Right kidney (tissue), 1 donor: ENCODE data around the gene CYB5D1.

Source experiments
- DNase-seq: peaks from one replicate; pipeline ENCODE4 v3.0.0-alpha.2; 2016

Gene CYB5D1

DNA sequence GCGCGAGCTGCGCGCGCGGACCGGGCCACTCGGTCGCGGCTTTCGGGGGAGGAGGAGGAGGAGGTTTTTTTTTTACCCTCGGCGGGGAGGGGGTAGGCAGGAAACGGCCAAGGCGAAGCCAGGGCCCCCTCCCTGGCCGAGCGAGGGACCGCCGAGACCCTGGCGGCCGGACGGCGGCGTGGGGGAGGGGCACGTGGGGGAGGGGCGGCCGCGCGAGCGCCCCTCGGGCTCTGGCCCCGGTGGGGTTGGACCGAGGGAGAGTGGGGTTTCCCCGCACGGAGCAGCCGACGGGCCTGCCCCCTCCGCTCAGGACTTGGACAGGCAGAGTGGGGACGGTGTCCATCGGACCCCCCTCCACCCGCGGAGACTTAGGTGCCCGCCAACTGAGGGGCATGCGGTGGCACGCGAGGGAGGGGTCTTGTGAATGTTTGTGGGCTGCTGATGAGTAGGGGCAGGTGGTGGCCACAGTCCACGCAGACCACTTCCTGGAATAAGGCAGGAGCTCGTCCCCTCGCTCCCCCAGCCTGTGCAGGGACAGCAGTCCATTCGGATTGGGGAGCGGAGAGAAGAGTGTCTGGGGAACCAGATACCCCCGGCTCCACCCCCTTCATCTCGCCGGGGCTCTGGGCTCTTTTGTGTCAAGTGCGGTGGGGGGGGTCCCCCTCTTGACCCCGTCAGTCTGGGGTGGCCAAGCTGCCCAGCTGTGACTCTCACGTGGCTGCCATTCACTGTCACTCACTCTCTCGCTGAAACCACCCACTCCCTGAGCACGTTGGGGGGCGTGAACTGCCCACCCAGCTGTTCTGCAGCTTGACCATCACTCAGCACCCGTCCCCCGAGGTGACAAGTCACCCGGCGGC, 27.8 kb downstream of the CYB5D1 start:
- peak; percentile 88 for DNase-seq

DNA sequence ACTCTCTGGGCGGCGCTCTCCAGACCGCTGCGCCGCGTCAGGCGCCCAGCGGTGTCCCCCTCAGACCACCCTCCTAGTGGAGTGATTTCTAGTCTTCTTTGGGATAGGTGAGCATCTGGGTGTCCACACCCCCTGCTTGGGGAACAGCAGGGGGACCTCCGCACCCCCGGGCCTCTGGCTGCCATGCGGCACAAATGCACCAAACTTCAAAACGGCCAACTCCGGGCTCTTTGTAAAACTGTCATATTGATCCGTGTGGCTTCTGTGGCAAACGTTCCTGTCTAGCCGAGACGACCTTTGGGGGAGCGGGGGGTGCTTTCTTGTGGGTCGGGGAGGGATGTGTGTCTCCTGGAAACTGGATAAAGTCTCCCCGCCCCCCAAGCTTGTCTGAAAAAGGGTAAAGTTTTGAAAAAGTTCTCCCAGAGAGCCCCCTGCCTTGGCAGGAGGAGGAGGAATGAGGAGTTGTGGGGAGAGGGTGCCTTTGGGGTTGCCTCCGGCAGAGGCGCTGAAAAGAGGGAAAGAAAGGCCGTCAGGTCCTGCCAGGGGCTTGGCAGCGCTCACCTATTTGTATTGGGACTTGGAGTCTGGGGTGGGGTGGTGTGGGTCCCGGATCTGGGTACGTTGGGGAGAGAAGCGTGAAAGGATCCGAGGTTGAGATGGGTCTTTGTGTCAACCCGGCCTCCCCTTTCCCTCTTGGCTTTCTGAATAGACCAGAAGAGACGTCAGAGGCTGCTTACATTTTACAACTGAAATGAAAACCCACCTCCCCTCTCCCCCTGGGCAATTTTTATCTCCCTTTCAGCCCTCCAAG, 28.6 kb downstream of the CYB5D1 start:
- peak; percentile 73 for DNase-seq

DNA sequence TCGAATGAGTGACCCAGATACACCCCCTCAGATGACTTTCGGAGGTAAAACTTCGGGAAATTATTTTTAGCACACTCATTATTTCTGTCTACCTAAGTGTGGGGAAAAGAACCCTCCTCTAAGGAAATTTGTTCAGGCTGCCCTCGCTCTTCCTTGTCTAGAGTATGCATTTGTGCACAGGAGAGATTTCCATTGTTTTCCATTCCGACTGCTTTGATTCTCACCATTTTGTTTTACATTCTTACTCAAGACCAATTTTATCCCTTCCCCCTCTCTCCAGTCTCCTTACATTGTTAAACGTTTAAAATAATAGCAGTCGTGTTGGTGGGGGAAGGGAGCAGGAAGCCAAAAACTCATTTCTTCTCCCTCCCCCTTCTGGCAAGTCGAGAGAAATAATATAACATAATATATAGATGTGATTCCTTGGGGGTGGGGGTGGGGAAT, 29.3 kb downstream of the CYB5D1 start:
- DNase-seq, result no peak

DNA sequence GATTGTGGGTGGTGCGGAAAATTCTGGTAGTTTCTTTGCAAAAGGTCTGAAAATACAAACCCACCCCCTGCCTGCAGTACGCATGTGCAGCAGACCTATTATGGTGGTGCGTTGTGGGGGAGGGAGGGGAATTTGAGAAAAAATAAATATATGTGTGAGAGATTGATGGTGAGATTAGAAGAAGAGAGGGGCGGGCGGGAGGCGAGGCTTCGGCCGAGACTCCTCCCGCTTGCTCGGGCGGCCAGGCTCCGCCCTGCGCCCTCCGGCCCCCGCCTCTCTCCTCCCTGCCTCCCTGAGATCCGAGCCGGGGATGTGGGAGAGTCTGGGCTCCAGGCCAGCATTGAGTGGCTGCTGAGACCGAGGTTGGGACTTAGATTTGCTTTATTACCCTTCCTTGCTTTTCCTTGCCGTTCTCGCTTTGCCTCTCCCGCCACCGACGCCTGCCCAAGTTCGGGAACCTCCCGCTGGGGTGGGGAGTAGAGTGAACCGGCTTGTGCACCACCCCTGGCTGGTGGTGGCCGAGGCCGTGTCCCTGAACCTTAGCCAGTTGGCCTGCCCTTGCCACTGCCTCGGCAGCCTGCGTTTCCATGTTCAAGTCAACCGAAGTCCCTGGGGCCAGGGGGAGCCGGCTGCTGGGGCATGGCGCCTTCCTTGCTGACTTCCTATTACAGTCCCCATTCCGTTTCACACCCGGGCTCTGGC, 29.8 kb downstream of the CYB5D1 start:
- peak; percentile 93 for DNase-seq

DNA sequence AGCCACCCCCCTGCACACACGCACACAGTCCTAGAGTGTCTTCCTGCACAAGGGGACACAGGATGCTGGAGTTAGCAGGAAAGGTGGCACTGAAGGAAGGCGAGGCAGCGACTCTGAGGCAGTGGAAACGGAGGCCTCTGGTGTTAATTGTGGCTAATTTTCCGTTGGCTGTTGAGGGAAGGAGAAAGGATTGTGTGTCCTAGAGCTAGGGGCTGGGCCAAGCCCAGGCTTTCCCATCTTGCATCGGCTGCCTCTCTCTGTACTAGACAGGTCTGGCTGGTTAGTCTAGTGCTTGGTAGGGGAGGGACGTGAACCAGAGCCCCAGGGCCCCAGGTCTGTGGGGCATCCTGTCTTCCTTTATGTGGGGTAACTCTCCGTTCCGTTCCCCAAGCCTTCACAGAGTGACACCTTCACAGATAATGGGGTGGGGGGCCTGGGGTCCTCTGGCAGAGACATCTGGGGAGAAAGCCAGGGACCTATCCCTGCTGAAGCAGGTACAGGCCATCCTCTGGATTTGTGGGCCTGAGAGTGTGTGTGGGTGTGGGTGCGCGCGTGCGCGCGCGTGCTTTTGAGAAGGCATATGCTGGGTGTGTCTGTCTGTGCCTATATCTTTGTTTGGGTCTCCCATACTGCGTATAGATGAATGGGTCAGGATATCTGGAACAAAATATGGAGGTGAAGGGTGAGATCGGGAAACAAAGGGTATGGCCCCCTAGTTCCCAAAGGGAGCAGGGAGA, 30.5 kb downstream of the CYB5D1 start, which contains the start of gene CHD3:
Gene CHD3 (plus strand): TSS at position 606 of the 737 bp plus-strand sequence. CDS start 212 bp downstream, outside the sequence.
- no peak for DNase-seq

DNA sequence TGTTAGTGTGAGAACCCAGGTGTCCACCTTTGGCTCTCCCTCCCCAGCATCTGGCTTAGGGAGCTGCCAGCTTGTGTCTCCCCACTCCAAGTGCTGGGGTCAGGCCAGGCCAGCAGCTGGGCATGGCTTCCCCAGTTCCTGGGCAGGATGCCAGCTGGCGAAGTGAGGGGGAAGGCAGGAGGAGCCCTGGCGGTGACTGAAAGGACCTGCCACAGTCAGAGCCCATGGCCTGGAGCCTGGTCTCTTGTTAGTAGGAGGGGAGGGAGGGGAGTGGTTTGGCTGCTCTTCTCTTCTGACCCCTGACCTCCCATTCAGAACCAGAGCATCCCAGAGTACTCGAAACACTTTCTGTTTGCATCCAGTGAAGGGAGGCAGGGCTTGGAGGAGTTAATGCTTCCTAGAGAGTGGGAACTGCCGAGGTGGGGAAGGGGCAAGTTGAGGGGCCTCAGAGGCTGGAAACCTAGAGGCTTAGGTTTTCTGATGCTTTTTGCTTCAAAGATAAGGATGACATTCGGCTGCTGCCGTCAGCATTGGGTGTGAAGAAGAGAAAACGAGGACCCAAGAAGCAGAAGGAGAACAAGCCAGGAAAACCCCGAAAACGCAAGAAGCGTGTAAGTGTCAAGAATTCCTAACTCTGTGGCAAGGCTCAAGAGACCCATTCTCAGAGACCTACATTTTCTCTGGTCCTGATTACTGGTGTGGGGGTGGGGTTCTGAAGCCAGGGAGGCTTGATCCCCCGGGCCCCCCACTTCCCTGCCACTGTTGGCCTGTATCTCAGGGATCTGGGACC, 31.6 kb downstream of the CYB5D1 start:
- DNase-seq, result peak; percentile 63

DNA sequence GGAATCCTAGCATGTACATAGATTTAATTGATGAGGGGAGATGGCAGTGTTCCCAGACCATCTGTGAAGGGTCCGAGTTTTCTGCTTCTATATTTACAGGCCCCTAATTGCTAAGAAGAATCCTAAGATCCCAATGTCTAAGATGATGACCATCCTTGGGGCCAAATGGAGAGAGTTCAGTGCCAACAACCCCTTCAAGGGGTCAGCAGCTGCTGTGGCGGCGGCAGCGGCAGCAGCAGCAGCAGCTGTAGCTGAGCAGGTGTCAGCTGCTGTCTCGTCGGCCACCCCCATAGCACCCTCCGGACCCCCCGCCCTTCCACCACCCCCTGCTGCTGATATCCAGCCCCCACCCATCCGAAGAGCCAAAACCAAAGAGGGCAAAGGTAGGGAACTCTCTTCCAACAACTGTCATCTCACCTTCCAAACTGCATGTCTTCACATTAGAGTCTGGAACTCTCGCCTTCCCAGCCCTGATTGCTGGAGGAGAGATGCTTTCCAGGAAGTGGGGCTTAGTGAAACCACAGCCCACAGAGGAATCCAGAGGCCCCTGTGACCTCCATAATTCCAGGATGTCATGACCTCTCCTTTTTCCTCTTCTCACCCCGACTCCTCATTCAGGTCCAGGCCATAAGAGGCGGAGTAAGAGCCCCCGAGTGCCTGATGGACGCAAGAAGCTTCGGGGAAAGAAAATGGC, 35.5 kb downstream of the CYB5D1 start:
- no peak for DNase-seq

DNA sequence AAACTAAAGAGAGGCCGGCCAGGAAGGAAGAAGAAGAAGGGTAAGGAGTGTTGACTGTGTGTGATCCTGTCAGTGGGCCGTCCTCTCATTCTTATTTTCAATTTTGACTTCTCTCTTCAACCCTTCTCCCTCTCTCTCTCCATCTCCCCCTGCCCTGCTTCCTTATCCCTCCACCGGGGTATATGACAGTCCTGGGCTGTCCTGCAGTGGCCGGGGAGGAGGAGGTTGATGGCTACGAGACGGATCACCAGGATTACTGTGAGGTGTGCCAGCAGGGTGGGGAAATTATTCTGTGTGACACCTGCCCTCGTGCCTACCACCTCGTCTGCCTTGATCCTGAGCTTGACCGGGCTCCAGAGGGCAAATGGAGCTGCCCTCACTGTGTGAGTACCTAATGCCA, 36.4 kb downstream of the CYB5D1 start:
- DNase-seq, result no peak

DNA sequence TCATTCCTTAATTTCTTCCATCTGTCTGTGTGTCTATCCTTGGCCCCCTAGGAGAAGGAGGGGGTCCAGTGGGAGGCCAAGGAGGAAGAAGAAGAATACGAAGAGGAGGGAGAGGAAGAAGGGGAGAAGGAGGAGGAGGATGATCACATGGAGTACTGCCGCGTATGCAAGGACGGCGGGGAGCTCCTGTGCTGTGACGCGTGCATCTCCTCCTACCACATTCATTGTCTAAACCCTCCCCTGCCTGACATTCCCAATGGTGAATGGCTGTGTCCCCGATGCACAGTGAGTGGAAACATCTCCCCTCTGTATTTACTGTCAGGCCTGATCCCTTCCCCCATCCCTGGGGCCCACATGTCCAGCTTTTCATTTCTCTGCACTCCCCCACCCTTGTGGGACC, 37.1 kb downstream of the CYB5D1 start:
- DNase-seq, result no peak

DNA sequence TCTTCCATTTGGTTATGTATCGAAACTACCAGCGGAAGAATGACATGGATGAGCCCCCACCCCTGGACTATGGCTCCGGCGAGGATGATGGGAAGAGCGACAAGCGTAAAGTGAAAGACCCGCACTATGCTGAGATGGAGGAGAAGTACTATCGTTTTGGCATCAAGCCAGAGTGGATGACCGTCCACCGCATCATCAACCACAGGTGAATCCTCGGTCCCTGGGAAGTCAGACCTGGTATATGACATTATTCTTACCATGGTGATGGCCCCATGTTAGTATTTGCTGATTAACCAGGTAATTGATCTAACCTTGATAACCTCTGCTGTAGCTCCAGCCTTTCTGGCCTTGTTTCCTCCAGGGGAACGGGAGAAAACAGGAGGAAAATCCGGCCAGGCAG, 39.3 kb downstream of the CYB5D1 start:
- no peak for DNase-seq

DNA sequence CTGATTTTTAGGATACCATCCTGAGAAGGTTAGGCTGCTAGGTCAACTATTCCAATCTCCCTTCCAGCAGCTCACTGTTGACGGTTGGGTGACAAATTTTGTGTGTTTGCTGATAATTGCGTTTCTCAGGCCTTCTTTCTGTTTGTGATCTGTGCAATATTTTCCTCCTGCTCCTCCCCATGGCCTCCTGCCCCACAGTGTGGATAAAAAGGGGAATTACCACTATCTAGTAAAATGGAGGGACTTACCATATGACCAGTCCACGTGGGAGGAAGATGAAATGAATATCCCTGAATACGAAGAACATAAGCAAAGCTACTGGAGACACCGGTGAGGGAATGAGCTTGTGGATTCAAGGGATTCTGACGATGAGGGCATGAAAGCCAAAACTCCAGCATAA, 40.0 kb downstream of the CYB5D1 start:
- DNase-seq, result no peak

DNA sequence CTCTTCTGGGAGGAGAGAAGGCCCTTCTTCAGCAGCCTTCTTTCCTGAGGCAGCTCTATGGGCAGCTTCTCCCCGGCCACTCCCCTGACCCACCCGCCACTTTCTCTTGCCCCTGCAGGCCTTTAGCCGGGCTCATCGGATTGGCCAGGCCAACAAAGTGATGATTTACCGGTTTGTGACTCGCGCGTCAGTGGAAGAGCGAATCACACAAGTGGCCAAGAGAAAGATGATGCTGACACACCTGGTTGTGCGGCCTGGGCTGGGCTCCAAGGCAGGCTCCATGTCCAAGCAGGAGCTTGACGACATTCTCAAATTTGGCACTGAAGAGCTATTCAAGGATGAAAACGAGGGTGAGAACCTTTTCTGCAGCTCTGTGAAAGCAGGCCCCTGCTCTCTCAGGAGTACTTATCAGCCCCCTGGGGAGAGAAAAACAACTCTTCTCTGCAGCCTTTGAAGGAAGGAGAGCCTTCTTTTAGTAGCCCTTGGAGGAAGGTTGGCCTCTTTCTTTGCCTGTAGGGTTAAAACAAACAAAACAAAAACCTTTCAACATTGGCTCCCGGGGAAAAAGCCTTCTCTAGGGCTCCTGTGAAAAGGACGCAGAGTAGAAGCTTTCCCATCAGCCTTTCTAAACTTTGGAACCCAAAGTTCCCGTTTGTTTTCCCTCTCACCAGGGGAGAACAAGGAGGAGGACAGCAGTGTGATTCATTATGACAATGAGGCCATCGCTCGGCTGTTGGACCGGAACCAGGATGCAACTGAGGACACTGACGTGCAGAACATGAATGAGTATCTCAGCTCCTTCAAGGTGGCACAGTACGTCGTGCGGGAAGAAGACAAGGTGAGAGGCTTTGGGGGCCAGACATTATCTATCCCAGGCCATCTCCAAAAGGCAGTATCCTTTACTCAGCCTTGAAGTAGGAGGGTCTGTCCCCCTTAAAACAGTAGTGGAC, 45.6 kb downstream of the CYB5D1 start:
- DNase-seq, result no peak

DNA sequence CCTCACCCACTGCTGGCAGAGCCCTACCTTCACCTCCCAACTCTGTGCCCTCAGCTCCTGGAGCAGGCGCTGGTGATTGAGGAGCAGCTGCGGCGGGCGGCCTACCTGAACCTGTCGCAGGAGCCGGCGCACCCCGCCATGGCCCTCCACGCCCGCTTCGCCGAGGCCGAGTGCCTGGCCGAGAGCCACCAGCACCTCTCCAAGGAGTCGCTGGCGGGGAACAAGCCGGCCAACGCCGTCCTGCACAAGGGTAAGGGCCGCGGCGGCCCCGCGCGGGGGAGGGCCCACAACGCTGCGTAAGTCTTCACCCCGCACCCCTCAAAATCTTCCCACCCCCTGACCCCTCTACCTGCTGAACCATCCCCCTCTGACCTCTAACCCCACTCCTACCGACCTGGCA, 51.3 kb downstream of the CYB5D1 start:
- no peak for DNase-seq

DNA sequence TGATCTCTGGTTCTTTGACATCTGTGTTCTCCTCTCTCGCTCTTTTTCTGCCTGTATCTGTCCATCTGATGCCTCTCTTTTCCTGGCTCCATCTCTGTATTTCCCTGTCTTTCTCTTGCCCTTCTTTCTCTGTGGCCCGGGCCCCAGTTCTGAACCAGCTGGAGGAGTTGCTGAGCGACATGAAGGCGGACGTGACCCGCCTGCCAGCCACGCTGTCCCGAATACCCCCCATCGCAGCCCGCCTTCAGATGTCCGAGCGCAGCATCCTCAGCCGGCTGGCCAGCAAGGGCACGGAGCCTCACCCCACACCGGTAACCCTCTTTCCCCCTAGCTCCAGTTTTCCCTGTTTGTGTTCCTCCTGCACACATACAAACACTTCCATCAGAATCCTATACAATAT, 52.5 kb downstream of the CYB5D1 start:
- no peak for DNase-seq

DNA sequence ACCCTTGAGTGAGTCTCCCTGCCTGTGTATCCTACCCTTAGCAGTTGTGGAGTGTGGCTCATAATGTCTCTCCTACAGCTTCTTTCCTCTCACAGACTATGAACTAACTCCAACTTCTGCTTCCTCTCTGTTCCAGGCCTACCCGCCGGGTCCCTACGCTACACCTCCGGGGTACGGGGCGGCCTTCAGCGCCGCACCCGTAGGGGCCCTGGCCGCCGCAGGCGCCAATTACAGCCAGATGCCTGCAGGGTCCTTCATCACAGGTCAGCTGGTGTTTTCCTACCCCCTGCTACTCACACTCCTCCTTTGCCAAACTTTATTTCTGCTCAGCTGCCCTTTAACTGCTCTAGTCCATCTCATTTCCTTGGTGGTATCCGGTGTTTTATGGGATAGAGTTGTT, 52.9 kb downstream of the CYB5D1 start:
- DNase-seq, result no peak

DNA sequence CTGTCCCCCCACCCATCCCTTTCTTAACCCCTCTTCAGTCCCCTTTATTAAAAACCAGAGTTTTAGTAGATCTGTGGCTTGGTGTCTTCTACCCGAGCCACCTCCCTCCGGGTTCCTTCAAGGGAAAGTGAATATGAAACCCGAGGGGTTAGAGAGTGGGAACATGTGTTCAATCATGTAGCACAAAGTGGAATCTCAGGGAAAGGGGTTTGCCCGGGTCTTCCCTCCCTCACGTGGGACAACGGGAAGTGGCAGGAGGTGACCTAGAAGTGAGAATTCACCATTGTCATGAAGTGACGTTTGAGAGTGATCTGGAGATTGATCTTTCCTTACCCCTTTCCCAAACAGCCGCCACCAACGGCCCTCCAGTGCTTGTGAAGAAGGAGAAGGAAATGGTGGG, 53.3 kb downstream of the CYB5D1 start:
- no peak for DNase-seq
